Neural progenitor cell (in vitro differentiated cells): ENCODE data around the gene CNTN5.

Experiments used
- EZH2 ChIP-seq: fragments of 200-600 bp; sonication (generic); IDR thresholded peaks from 2 replicates; pipeline ENCODE4 v1.6.1; 2017; ENCODE audit warnings: antibody characterized with exemption, mild to moderate bottlenecking, moderate library complexity
- EZH2phosphoT487 ChIP-seq: fragments of 200-600 bp; sonication (generic); IDR thresholded peaks from 2 replicates; pipeline ENCODE4 v1.6.1; 2017; ENCODE audit warnings: antibody characterized with exemption
- TF ChIP-seq, protein P1 (sequence below): fragments of 200-600 bp; sonication (generic); IDR thresholded peaks from 2 replicates; pipeline ENCODE4 v1.5.1; 2017; ENCODE audit warnings: antibody characterized with exemption, mild to moderate bottlenecking

DNA sequence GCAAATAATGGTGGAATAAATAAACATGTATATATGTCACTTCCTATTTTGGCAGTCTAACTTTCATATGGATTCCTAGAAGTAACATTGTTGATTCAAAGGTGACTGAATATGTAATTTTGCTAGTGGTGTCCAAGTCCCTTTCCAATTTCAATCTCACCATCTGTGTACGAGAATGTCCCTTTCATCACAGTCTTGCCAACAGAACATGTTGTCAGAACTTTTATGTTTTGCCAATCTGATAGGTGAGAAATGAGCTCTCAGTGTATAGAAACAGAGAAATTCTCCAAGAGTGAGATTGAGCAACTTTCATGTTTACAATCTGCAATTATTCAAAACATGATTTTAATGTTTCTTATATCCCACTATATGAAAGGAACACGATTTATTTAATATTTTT lies 167.5 kb downstream of the CNTN5 start:
- TF ChIP-seq EZH2phosphoT487 = no peak
- TF ChIP-seq, protein P1, sequence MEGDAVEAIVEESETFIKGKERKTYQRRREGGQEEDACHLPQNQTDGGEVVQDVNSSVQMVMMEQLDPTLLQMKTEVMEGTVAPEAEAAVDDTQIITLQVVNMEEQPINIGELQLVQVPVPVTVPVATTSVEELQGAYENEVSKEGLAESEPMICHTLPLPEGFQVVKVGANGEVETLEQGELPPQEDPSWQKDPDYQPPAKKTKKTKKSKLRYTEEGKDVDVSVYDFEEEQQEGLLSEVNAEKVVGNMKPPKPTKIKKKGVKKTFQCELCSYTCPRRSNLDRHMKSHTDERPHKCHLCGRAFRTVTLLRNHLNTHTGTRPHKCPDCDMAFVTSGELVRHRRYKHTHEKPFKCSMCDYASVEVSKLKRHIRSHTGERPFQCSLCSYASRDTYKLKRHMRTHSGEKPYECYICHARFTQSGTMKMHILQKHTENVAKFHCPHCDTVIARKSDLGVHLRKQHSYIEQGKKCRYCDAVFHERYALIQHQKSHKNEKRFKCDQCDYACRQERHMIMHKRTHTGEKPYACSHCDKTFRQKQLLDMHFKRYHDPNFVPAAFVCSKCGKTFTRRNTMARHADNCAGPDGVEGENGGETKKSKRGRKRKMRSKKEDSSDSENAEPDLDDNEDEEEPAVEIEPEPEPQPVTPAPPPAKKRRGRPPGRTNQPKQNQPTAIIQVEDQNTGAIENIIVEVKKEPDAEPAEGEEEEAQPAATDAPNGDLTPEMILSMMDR = no peak
- no peak for TF ChIP-seq EZH2
